ENCODE measurements around the gene TTF2.

DNA sequence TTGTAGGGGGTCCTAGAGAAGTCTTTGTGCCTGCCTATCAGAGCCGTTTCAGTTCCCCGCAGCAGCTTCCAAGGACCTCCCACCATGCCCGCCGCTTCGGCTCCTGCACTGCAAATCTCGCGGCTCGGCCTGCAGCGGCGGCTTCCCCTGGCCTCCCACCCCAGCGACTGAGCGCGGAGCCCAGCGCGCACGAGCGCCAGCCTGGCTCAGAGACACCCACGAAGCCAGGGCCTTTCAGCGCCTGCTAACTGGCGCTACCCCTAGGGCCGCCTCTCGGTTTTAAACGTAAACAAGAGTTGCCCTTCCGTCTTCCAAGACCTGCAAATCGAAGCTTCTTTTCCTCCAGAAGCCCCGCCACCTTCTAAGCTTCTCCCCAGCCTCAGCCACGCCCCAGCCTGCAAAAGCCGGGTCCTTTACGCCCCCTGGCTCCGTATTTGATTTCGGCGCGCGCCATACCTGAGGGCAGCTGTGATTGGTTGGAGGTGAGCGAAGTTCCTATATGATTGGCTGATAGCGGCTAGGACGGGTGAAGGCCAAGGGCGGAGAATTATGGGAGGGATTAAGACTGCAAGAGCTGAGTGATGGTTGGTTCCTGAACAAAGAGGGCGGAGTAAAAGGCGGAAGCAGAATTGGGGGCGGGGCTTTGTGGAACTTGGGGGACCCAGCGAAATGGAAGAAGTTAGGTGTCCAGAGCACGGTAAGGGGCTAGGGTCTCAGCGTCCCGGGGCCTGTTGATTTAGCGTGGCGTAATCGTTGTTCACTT, at the start of gene TTF2:
- TF ChIP-seq FOXM1 (IDR thresholded peaks at IDR 0.05; ENCODE audit: borderline replicate concordance) (peak; percentile 93), BHLHE40 (IDR thresholded peaks at IDR 0.05; ENCODE audit: borderline replicate concordance) (no peak), SP1 (IDR thresholded peaks at IDR 0.05) (peak; percentile 56), TARDBP (IDR thresholded peaks at IDR 0.05) (no peak), SUZ12 (IDR thresholded peaks at IDR 0.05) (no peak), ZNF384 (IDR thresholded peaks at IDR 0.05) (no peak), LEF1 (IDR thresholded peaks at IDR 0.05; ENCODE audit: borderline replicate concordance) (no peak), HDGF (IDR thresholded peaks at IDR 0.05; ENCODE audit: borderline replicate concordance) (no peak), L3MBTL2 (conservative IDR thresholded peaks at IDR 0.05) (peak; percentile 86), ARNT (IDR thresholded peaks at IDR 0.05) (no peak)
